HepG2 (cell line): Measurements from ENCODE around the gene SPG7. TPM values are rescaled to one million over a fixed set of nuclear protein-coding genes. Genes with fewer than 3 reads are reported as not detected.
A peak's percentile ranks its signal among the peaks of the same experiment; 100 is the strongest.

Experiments used
- CAMTA2 ChIP-seq: sonication (generic); formaldehyde crosslinking; IDR thresholded peaks from 2 replicates; pipeline ENCODE4 v1.4.0; 2020; ENCODE audit warnings: mild to moderate bottlenecking, missing genetic modification reagents, borderline replicate concordance
- CENPBD1 ChIP-seq: sonication (generic); formaldehyde crosslinking; IDR thresholded peaks from 2 replicates; pipeline ENCODE4 v1.8.0; 2022; ENCODE audit warnings: missing genetic modification reagents, low read depth, mild to moderate bottlenecking, borderline replicate concordance
- E2F2 ChIP-seq: sonication (generic); formaldehyde crosslinking; IDR thresholded peaks from 2 replicates; pipeline ENCODE4 v1.4.0; 2020; ENCODE audit warnings: missing genetic modification reagents, borderline replicate concordance
- ELF1 ChIP-seq: sonication (generic); formaldehyde crosslinking; IDR thresholded peaks from 2 replicates; pipeline ENCODE4 v1.4.0; 2020; ENCODE audit warnings: missing genetic modification reagents
- GRHL1 ChIP-seq: sonication (generic); formaldehyde crosslinking; conservative IDR thresholded peaks from 2 replicates; pipeline ENCODE4 v1.8.0; 2022; ENCODE audit warnings: missing genetic modification reagents
- MAF1 ChIP-seq: sonication (generic); formaldehyde crosslinking; IDR thresholded peaks from 2 replicates; pipeline ENCODE4 v1.5.0; 2020; ENCODE audit warnings: missing genetic modification reagents, borderline replicate concordance
- NFE2L1 ChIP-seq: sonication (generic); formaldehyde crosslinking; IDR thresholded peaks from 2 replicates; pipeline ENCODE4 v1.4.0; 2020; ENCODE audit warnings: missing genetic modification reagents, mild to moderate bottlenecking, borderline replicate concordance
- PITX1 ChIP-seq: sonication (generic); formaldehyde crosslinking; IDR thresholded peaks from 2 replicates; pipeline ENCODE4 v1.5.1; 2020; ENCODE audit warnings: mild to moderate bottlenecking, missing genetic modification reagents
- PRDM15 ChIP-seq: sonication (generic); formaldehyde crosslinking; IDR thresholded peaks from 2 replicates; pipeline ENCODE4 v1.4.0; 2020; ENCODE audit warnings: missing genetic modification reagents
- SALL2 ChIP-seq: sonication (generic); formaldehyde crosslinking; IDR thresholded peaks from 2 replicates; pipeline ENCODE4 v1.8.1; 2023; ENCODE audit warnings: mild to moderate bottlenecking, missing genetic modification reagents, inconsistent platforms
- SMARCC2 ChIP-seq: fragments of 450-650 bp; IDR thresholded peaks from 2 replicates; pipeline ENCODE4 v1.6.1; 2017; ENCODE audit warnings: antibody characterized with exemption, mild to moderate bottlenecking
- SOX13 ChIP-seq, 3 experiments: fragments of 450-650 bp in 1 of 3; sonication (generic) in 1 of 3; formaldehyde crosslinking in 1 of 3; IDR thresholded peaks in 2 of 3; conservative IDR thresholded peaks in 1 of 3; 2 replicates each; pipeline versions ENCODE4 v1.5.0 to v1.6.1; 2016 to 2020; ENCODE audit warnings: antibody characterized with exemption in 1 of 3, mild to moderate bottlenecking in 1 of 3, missing compliant biosample characterization in 1 of 3, missing genetic modification reagents in 1 of 3, moderate library complexity in 1 of 3
- SRY ChIP-seq: sonication (generic); formaldehyde crosslinking; IDR thresholded peaks from 2 replicates; pipeline ENCODE4 v1.8.0; 2022; ENCODE audit warnings: mild to moderate bottlenecking, missing genetic modification reagents
- WIZ ChIP-seq: sonication (generic); formaldehyde crosslinking; IDR thresholded peaks from 2 replicates; pipeline ENCODE4 v1.5.1; 2020; ENCODE audit warnings: mild to moderate bottlenecking, missing genetic modification reagents
- ZKSCAN8 ChIP-seq: IDR thresholded peaks from 2 replicates; pipeline ENCODE4 v1.6.1; 2016; ENCODE audit warnings: borderline replicate concordance, missing genetic modification reagents, missing compliant biosample characterization
- ZNF274 ChIP-seq: sonication (generic); formaldehyde crosslinking; IDR thresholded peaks from 2 replicates; pipeline ENCODE4 v1.5.1; 2020; ENCODE audit warnings: mild to moderate bottlenecking, missing genetic modification reagents
- ZNF451 ChIP-seq: sonication (generic); formaldehyde crosslinking; IDR thresholded peaks from 2 replicates; pipeline ENCODE4 v1.5.0; 2020; ENCODE audit warnings: mild to moderate bottlenecking, missing genetic modification reagents
- ZNF557 ChIP-seq: sonication (generic); formaldehyde crosslinking; IDR thresholded peaks from 2 replicates; pipeline ENCODE4 v1.4.0; 2020; ENCODE audit warnings: missing genetic modification reagents
- ZNF570 ChIP-seq: sonication (generic); formaldehyde crosslinking; IDR thresholded peaks from 2 replicates; pipeline ENCODE4 v1.4.0; 2020; ENCODE audit warnings: mild to moderate bottlenecking, missing genetic modification reagents, borderline replicate concordance
- ZSCAN20 ChIP-seq: sonication (generic); formaldehyde crosslinking; IDR thresholded peaks from 2 replicates; pipeline ENCODE4 v1.4.0; 2020; ENCODE audit warnings: missing genetic modification reagents, mild to moderate bottlenecking, borderline replicate concordance
- polyA plus RNA-seq, 8 experiments: library from polyadenylated mRNA; depleted of rRNA in 3 of 8; stranded (reverse) in 7 of 8; unstranded in 1 of 8; fragments of >200 nt; fragmentation: Illumina TruSeq in 4 of 8; extraction: Trizol in 4 of 8; gene quantifications; 2 replicates each; pipeline versions ENCODE4 v1.2.1 to v1.2.3, GENCODE V29; 2011 to 2016; ENCODE audit warnings: low read depth in 4 of 8, missing spikeins in 1 of 8, mixed read lengths in 1 of 8; ENCODE audit not compliant: insufficient read depth in 1 of 8
- total RNA-seq, 5 experiments: library from RNA; depleted of rRNA; stranded (reverse); fragments of >200 nt; fragmentation: Illumina TruSeq; extraction: Trizol; gene quantifications; 2 replicates each; pipeline ENCODE4 v1.2.3, GENCODE V29; 2016; ENCODE audit warnings: low read depth in 1 of 5

The SPG7 gene
- total and polyA plus RNA-seq, 2 of the 13 experiments (the other 11 are each of a cell fraction or from before 2014, with no cell fraction given): 66.0 to 136 TPM

GRCh38 chr16:89507834-89508590, at the start of gene SPG7 (continued):
- TF ChIP-seq ZSCAN20 (peak; percentile 94), ZNF570 (CRISPR knock-in tag) (no peak; the same call in 1 of the 2 replicates), ZNF274 (CRISPR knock-in tag) (peak; percentile 67), SALL2 (CRISPR knock-in tag) (peak; percentile 62; the same call in 1 of the 2 replicates), CAMTA2 (CRISPR knock-in tag) (peak; percentile 50), MAF1 (CRISPR knock-in tag) (peak; percentile 79), PITX1 (CRISPR knock-in tag) (peak; percentile 31; the same call in 1 of the 2 replicates), ZKSCAN8 (CRISPR knock-in tag) (peak; percentile 58), SOX13 (IDR thresholded peaks at IDR 0.05) (no peak), SOX13 (CRISPR knock-in tag; conservative IDR thresholded peaks at IDR 0.05 in 1 of 2, IDR thresholded peaks at IDR 0.05 in 1 of 2) (peak in 1 of 2 experiments; percentile 32; a peak in 2 of 4 replicates), ELF1 (no peak; the same call in 1 of the 2 replicates), NFE2L1 (CRISPR knock-in tag) (peak; percentile 79; the same call in 1 of the 2 replicates), SRY (CRISPR knock-in tag) (peak; percentile 79), GRHL1 (CRISPR knock-in tag) (no peak), SMARCC2 (no peak), ZNF557 (CRISPR knock-in tag) (peak; percentile 67; the same call in 1 of the 2 replicates), WIZ (CRISPR knock-in tag) (no peak; the same call in 1 of the 2 replicates), ZNF451 (CRISPR knock-in tag) (no peak), E2F2 (CRISPR knock-in tag) (peak; percentile 45; the same call in 1 of the 2 replicates), PRDM15 (CRISPR knock-in tag) (0 out of 2 replicates have a peak, but pooled peaks have one; percentile 5), CENPBD1 (CRISPR knock-in tag) (no peak)
